GM23338 (cell line): ENCODE results near the gene NTNG1. TPM values are rescaled to one million over a fixed set of nuclear protein-coding genes. Genes with fewer than 3 reads are reported as not detected.

Experiments
- ATAC-seq: fragments of 200-7000 bp; cut with Tn5 transposase; 3 replicates; pipeline ENCODE4 v1.9.1; 2020
- DNase-seq: peaks from one replicate; pipeline ENCODE4 v3.0.0-alpha.2; 2015; ENCODE audit warnings: low spot score
- H2AFZ ChIP-seq: fragments of 200-600 bp; sonication (generic); 2 replicates; pipeline ENCODE4 v1.8.0; 2016; ENCODE audit warnings: antibody characterized with exemption, mild to moderate bottlenecking, moderate library complexity
- H3F3A ChIP-seq: fragments of 200-600 bp; sonication (generic); replicated peaks from 2 replicates; pipeline ENCODE4 v1.8.0; 2017; ENCODE audit warnings: antibody characterized with exemption, mixed run types, low read depth
- H3K27ac ChIP-seq: fragments of 200-600 bp; sonication (generic); 2 replicates; pipeline ENCODE4 v1.6.1; 2016; ENCODE audit warnings: low read depth
- H3K27me3 ChIP-seq: fragments of 200-600 bp; sonication (generic); 2 replicates; pipeline ENCODE4 v1.8.0; 2016; ENCODE audit warnings: mild to moderate bottlenecking, mixed run types, moderate library complexity; ENCODE audit not compliant: insufficient read depth
- H3K36me3 ChIP-seq: fragments of 200-600 bp; sonication (generic); 2 replicates; pipeline ENCODE4 v1.8.0; 2016; ENCODE audit warnings: mild to moderate bottlenecking; ENCODE audit not compliant: insufficient read depth
- H3K4me1 ChIP-seq: fragments of 200-600 bp; sonication (generic); 2 replicates; pipeline ENCODE4 v1.8.0; 2016; ENCODE audit warnings: mild to moderate bottlenecking, moderate library complexity; ENCODE audit not compliant: insufficient read depth
- H3K4me2 ChIP-seq: fragments of 200-600 bp; sonication (generic); 2 replicates; pipeline ENCODE4 v1.7.1; 2017; ENCODE audit warnings: mixed run types
- H3K4me3 ChIP-seq: fragments of 200-600 bp; sonication (generic); 2 replicates; pipeline ENCODE4 v1.6.1; 2016; ENCODE audit warnings: mixed run types
- H3K79me2 ChIP-seq: fragments of 200-600 bp; sonication (generic); replicated peaks from 2 replicates; pipeline ENCODE4 v1.8.0; 2017; ENCODE audit warnings: mild to moderate bottlenecking; ENCODE audit not compliant: insufficient read depth
- H3K9me2 ChIP-seq: fragments of 200-600 bp; sonication (generic); 2 replicates; pipeline ENCODE4 v1.8.0; 2017; ENCODE audit not compliant: insufficient read depth
- H4K20me1 ChIP-seq: fragments of 200-600 bp; sonication (generic); replicated peaks from 2 replicates; pipeline ENCODE4 v1.8.0; 2017; ENCODE audit warnings: mild to moderate bottlenecking; ENCODE audit not compliant: insufficient read depth
- H3K27ac Mint-ChIP-seq: 2 replicates; pipeline ENCODE4 v1.8.0; 2020; ENCODE audit warnings: inconsistent platforms, mild to moderate bottlenecking, moderate library complexity, mixed read lengths
- H3K27me3 Mint-ChIP-seq: 3 replicates; pipeline ENCODE4 v1.8.0; 2022; ENCODE audit warnings: low read depth, mild to moderate bottlenecking, moderate library complexity, mixed read lengths, inconsistent platforms; ENCODE audit not compliant: insufficient read depth, poor library complexity
- H3K36me3 Mint-ChIP-seq: 3 replicates; pipeline ENCODE4 v1.8.0; 2021; ENCODE audit warnings: low read depth, mild to moderate bottlenecking, inconsistent platforms, moderate library complexity, mixed read lengths
- H3K4me1 Mint-ChIP-seq: 3 replicates; pipeline ENCODE4 v1.8.0; 2020; ENCODE audit warnings: mild to moderate bottlenecking, inconsistent platforms, mixed read lengths
- H3K4me3 Mint-ChIP-seq: 3 replicates; pipeline ENCODE4 v1.8.0; 2021; ENCODE audit warnings: moderate library complexity, mild to moderate bottlenecking, inconsistent platforms, mixed read lengths
- H3K9me3 Mint-ChIP-seq: 3 replicates; pipeline ENCODE4 v1.8.0; 2020; ENCODE audit warnings: moderate library complexity, mild to moderate bottlenecking, inconsistent platforms, mixed read lengths
- CREB1 ChIP-seq: fragments of 250-450 bp; sonication (Bioruptor Pico); IDR thresholded peaks from 2 replicates; pipeline ENCODE4 v1.5.0; 2020; ENCODE audit warnings: low read depth, mild to moderate bottlenecking, moderate library complexity
- CTCF ChIP-seq, 2 experiments: fragments of 200-600 bp in 1 of 2; sonication (generic) in 1 of 2; conservative IDR thresholded peaks; 2 replicates each; pipeline versions ENCODE4 v1.5.1 to v1.6.1; 2016 to 2017; ENCODE audit warnings: antibody characterized with exemption in 2 of 2, low read depth in 2 of 2, mild to moderate bottlenecking in 2 of 2, moderate library complexity in 1 of 2
- ETS1 ChIP-seq: IDR thresholded peaks from 2 replicates; pipeline ENCODE4 v1.6.1; 2016; ENCODE audit warnings: antibody characterized with exemption
- EZH2 ChIP-seq: fragments of 200-600 bp; sonication (generic); IDR thresholded peaks from one replicate; pipeline ENCODE4 v1.8.0; 2017; ENCODE audit warnings: antibody characterized with exemption, mild to moderate bottlenecking, low read depth; ENCODE audit not compliant: unreplicated experiment
- EZH2phosphoT487 ChIP-seq: fragments of 200-600 bp; sonication (generic); IDR thresholded peaks from one replicate; pipeline ENCODE4 v1.8.1; 2018; ENCODE audit warnings: antibody characterized with exemption; ENCODE audit not compliant: unreplicated experiment
- JUNB ChIP-seq: IDR thresholded peaks from one replicate; pipeline ENCODE4 v1.6.1; 2016; ENCODE audit warnings: antibody characterized with exemption; ENCODE audit not compliant: unreplicated experiment
- NANOG ChIP-seq: IDR thresholded peaks from 2 replicates; pipeline ENCODE4 v1.6.1; 2016; ENCODE audit warnings: antibody characterized with exemption, borderline replicate concordance
- POLR2AphosphoS5 ChIP-seq: IDR thresholded peaks from 2 replicates; pipeline ENCODE4 v1.6.1; 2016; ENCODE audit warnings: antibody characterized with exemption, low read depth
- REST ChIP-seq: IDR thresholded peaks from one replicate; pipeline ENCODE4 v1.6.1; 2018; ENCODE audit warnings: antibody characterized with exemption; ENCODE audit not compliant: unreplicated experiment
- STAT1 ChIP-seq: IDR thresholded peaks from one replicate; pipeline ENCODE4 v1.6.1; 2016; ENCODE audit warnings: antibody characterized with exemption; ENCODE audit not compliant: unreplicated experiment
- ZNF114 ChIP-seq: fragments of 250-450 bp; sonication (Bioruptor Pico); IDR thresholded peaks from 2 replicates; pipeline ENCODE4 v1.5.0; 2020; ENCODE audit warnings: mild to moderate bottlenecking, moderate library complexity
- ZNF331 ChIP-seq: fragments of 250-450 bp; sonication (Bioruptor Pico); IDR thresholded peaks from 2 replicates; pipeline ENCODE4 v1.5.0; 2020; ENCODE audit warnings: low read depth, mild to moderate bottlenecking, moderate library complexity
- ZNF462 ChIP-seq: fragments of 250-450 bp; sonication (Bioruptor Pico); IDR thresholded peaks from 2 replicates; pipeline ENCODE4 v1.5.0; 2020; ENCODE audit warnings: mild to moderate bottlenecking, moderate library complexity
- polyA plus RNA-seq: library from polyadenylated mRNA; unstranded; fragments of >200 nt; fragmentation: Nextera tagmentation; extraction: Ambion mirVana; gene quantifications from 2 replicates; pipeline ENCODE4 v1.2.1, GENCODE V29; 2016
- total RNA-seq: library from RNA; depleted of rRNA; stranded (reverse); fragments of >200 nt; shearing (Covaris generic); gene quantifications from 2 replicates; pipeline ENCODE4 v1.2.3, GENCODE V29; 2014

NTNG1 gene
- total and polyA plus RNA-seq, 2 experiments from 2014 or later = 7.2 to 10.3 TPM

GRCh38 chr1:107100331-107100984 is 40.4 kb upstream of the NTNG1 start:
- H4K20me1 ChIP-seq = no peaks in the 10 kb centered on the region
- Mint-ChIP-seq H3K27ac (no peak overlapping the region), H3K36me3 (no peaks in the 10 kb centered on the region), H3K4me1 (no peaks in the 10 kb centered on the region), H3K27me3 (no peaks in the 10 kb centered on the region), H3K4me3 (no peak overlapping the region), H3K9me3 (no peaks in the 10 kb centered on the region)
- H3K4me3 ChIP-seq = no peak overlapping the region
- H3K4me2 ChIP-seq = no peak overlapping the region
- no peaks in the 10 kb centered on the region for H3K79me2 ChIP-seq
- no peaks in the 10 kb centered on the region for H3K36me3 ChIP-seq
- H3K27me3 ChIP-seq = no peaks in the 10 kb centered on the region
- no peaks in the 10 kb centered on the region for H3K4me1 ChIP-seq
- ATAC-seq = no peak
- no peak overlapping the region for H3K27ac ChIP-seq
- no peak for TF ChIP-seq ZNF331 (CRISPR knock-in tag)
- no peak for TF ChIP-seq CREB1 (CRISPR knock-in tag)
- TF ChIP-seq ZNF462 (CRISPR knock-in tag) = no peak
- TF ChIP-seq ZNF114 (CRISPR knock-in tag) = no peak
- TF ChIP-seq NANOG = no peak
- no peak for TF ChIP-seq REST
- TF ChIP-seq STAT1 = no peak
- no peak for TF ChIP-seq EZH2phosphoT487
- no peak for TF ChIP-seq POLR2AphosphoS5
- no peak for TF ChIP-seq JUNB
- no peak for TF ChIP-seq ETS1
- no peak for TF ChIP-seq CTCF (conservative IDR thresholded peaks at IDR 0.05; ENCODE audit: low read depth in 2 of 2)
- TF ChIP-seq EZH2 = no peak
- no peak overlapping the region for H2AFZ ChIP-seq
- H3F3A ChIP-seq = no peaks in the 10 kb centered on the region
- DNase-seq = no peak
- no peaks in the 10 kb centered on the region; the same call in 1 of the 2 replicates for H3K9me2 ChIP-seq
